GM18508 (cell line): ENCODE results near the gene GPSM3.
"Not testable (repeated sequence)": the region's sequence is repeated elsewhere in the genome, so short reads cannot be mapped to it uniquely, and the experiment has no call there.

Experiments used
- ATAC-seq: cut with Tn5 transposase; IDR thresholded peaks from one replicate; pipeline ENCODE4 v1.9.1; 2021; ENCODE audit warnings: moderate number of reproducible peaks; ENCODE audit not compliant: insufficient read depth, unreplicated experiment

GPSM3 gene

GRCh38 chr6:32152769-32153563 lies 39.5 kb downstream of the GPSM3 start:
- no peak for ATAC-seq

- ATAC-seq = no peak
Observed at GRCh38 chr6:32151863-32152768, 40.3 kb downstream of the GPSM3 start, which contains the start of gene PRRT1. PRRT1 (minus strand) TSS chr6:32151939; CDS start chr6:32151827, 112 bp downstream.

GRCh38 chr6:32151181-32151862 lies 41.1 kb downstream of the GPSM3 start:
- ATAC-seq = no peak

- ATAC-seq = no peak
Observed at GRCh38 chr6:32149932-32150870, 42.2 kb downstream of the GPSM3 start.

GRCh38 chr6:32149092-32149755 lies 43.2 kb downstream of the GPSM3 start:
- no peak for ATAC-seq

GRCh38 chr6:32148289-32149091 lies 44.0 kb downstream of the GPSM3 start:
- ATAC-seq = no peak

- ATAC-seq = no peak
Observed at GRCh38 chr6:32147401-32148132, 44.9 kb downstream of the GPSM3 start.

GRCh38 chr6:32146687-32147086 lies 45.8 kb downstream of the GPSM3 start:
- ATAC-seq = no peak

- no peak for ATAC-seq
Observed at GRCh38 chr6:32146287-32146686, 46.2 kb downstream of the GPSM3 start.

GRCh38 chr6:32144238-32144637 lies 48.2 kb downstream of the GPSM3 start:
- ATAC-seq = not testable (repeated sequence)
